Neural progenitor cell (in vitro differentiated cells): ENCODE measurements around the gene CLP1. TPM values are rescaled to one million over a fixed set of nuclear protein-coding genes. Genes with fewer than 3 reads are reported as not detected.
"Not testable (repeated sequence)": the region's sequence is repeated elsewhere in the genome, so short reads cannot be mapped to it uniquely, and the experiment has no call there.

Experiments used
- DNase-seq: peaks from one replicate; pipeline ENCODE4 v3.0.0-alpha.2; 2016; ENCODE audit warnings: low spot score
- H2AFZ ChIP-seq: fragments of 200-600 bp; sonication (generic); replicated peaks from 2 replicates; pipeline ENCODE4 v1.6.1; 2016; ENCODE audit warnings: antibody characterized with exemption
- H3F3A ChIP-seq: fragments of 200-600 bp; sonication (generic); 2 replicates; pipeline ENCODE4 v1.6.1; 2016; ENCODE audit warnings: antibody characterized with exemption, low read depth
- H3K27ac ChIP-seq: fragments of 200-600 bp; sonication (generic); 2 replicates; pipeline ENCODE4 v1.5.1; 2016; ENCODE audit warnings: mild to moderate bottlenecking
- H3K27me3 ChIP-seq: fragments of 200-600 bp; sonication (generic); 2 replicates; pipeline ENCODE4 v1.6.1; 2016; ENCODE audit warnings: mild to moderate bottlenecking, moderate library complexity
- H3K36me3 ChIP-seq: fragments of 200-600 bp; sonication (generic); 2 replicates; pipeline ENCODE4 v1.5.1; 2016
- H3K4me1 ChIP-seq: fragments of 200-600 bp; sonication (generic); 2 replicates; pipeline ENCODE4 v1.6.1; 2016; ENCODE audit warnings: mixed run types
- H3K4me2 ChIP-seq: fragments of 200-600 bp; sonication (generic); 2 replicates; pipeline ENCODE4 v1.6.1; 2016
- H3K4me3 ChIP-seq: fragments of 200-600 bp; sonication (generic); 2 replicates; pipeline ENCODE4 v1.5.1; 2016
- H3K79me2 ChIP-seq: fragments of 200-600 bp; sonication (generic); 2 replicates; pipeline ENCODE4 v1.6.1; 2016; ENCODE audit warnings: low read depth
- H3K9ac ChIP-seq: fragments of 200-600 bp; sonication (generic); 2 replicates; pipeline ENCODE4 v1.6.1; 2016
- H3K9me3 ChIP-seq: fragments of 200-600 bp; sonication (generic); 2 replicates; pipeline ENCODE4 v1.5.1; 2016; ENCODE audit warnings: low read depth
- H4K20me1 ChIP-seq: fragments of 200-600 bp; sonication (generic); 2 replicates; pipeline ENCODE4 v1.6.1; 2016; ENCODE audit warnings: low read depth
- H3K27ac Mint-ChIP-seq: 3 replicates; pipeline ENCODE4 v1.8.0; 2021; ENCODE audit warnings: mixed read lengths
- H3K27me3 Mint-ChIP-seq: 2 replicates; pipeline ENCODE4 v1.8.0; 2022; ENCODE audit warnings: low read depth, mild to moderate bottlenecking, inconsistent platforms, moderate library complexity, mixed read lengths; ENCODE audit not compliant: insufficient read depth
- H3K36me3 Mint-ChIP-seq: 3 replicates; pipeline ENCODE4 v1.8.0; 2021; ENCODE audit warnings: mixed read lengths
- H3K4me1 Mint-ChIP-seq: 3 replicates; pipeline ENCODE4 v1.8.0; 2021; ENCODE audit warnings: mixed read lengths
- H3K4me3 Mint-ChIP-seq: 3 replicates; pipeline ENCODE4 v1.8.0; 2021; ENCODE audit warnings: mild to moderate bottlenecking, moderate library complexity, mixed read lengths
- H3K9me3 Mint-ChIP-seq: 3 replicates; pipeline ENCODE4 v1.8.0; 2020; ENCODE audit warnings: mixed read lengths
- EZH2 ChIP-seq: fragments of 200-600 bp; sonication (generic); IDR thresholded peaks from 2 replicates; pipeline ENCODE4 v1.6.1; 2017; ENCODE audit warnings: antibody characterized with exemption, mild to moderate bottlenecking, moderate library complexity
- EZH2phosphoT487 ChIP-seq: fragments of 200-600 bp; sonication (generic); IDR thresholded peaks from 2 replicates; pipeline ENCODE4 v1.6.1; 2017; ENCODE audit warnings: antibody characterized with exemption
- total RNA-seq: library from RNA; depleted of rRNA; stranded (reverse); fragments of >200 nt; gene quantifications from 2 replicates; pipeline ENCODE4 v1.2.3, GENCODE V29; 2015; ENCODE audit warnings: low replicate concordance
- TF ChIP-seq, protein P1 (sequence below): fragments of 200-600 bp; sonication (generic); IDR thresholded peaks from 2 replicates; pipeline ENCODE4 v1.5.1; 2017; ENCODE audit warnings: antibody characterized with exemption, mild to moderate bottlenecking

CLP1 gene
- total RNA-seq, 1 donor from 2014 or later, result 18.0 TPM

DNA sequence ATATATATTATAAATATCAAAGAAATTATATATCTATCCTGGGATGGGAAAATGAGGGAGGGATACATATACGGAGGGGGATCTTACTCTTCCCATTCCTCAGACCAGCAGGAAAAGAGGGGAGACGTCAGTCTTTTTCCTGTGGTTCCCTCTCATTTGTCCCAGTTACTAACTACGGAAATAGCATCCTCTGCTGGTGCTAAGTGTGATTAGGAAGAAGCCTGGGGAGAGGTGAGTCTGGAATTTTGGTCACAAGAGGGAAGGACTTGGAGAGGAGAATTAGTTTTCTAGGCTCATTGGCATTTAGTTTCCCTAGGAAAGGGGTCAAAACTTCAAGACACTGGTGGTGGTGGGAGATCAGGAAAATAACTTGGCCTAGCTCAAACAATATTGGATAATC lies 42.9 kb downstream of the CLP1 start:
- Histone ChIP-seq H3K4me3 (no peak overlapping the region), H3F3A (peaks cover 28% of the 10 kb centered on the region), H3K27ac (no peak overlapping the region), H4K20me1 (no peaks in the 10 kb centered on the region), H3K27me3 (no peaks in the 10 kb centered on the region), H3K79me2 (no peaks in the 10 kb centered on the region), H3K4me1 (no peaks in the 10 kb centered on the region), H3K4me2 (no peak overlapping the region), H3K36me3 (no peaks in the 10 kb centered on the region), H3K9ac (no peak overlapping the region), H3K9me3 (no peaks in the 10 kb centered on the region), H2AFZ (no peak overlapping the region)
- Mint-ChIP-seq H3K27ac (no peak overlapping the region), H3K36me3 (peaks cover 26% of the 10 kb centered on the region), H3K9me3 (no peaks in the 10 kb centered on the region), H3K4me3 (no peak overlapping the region), H3K4me1 (no peaks in the 10 kb centered on the region), H3K27me3 (peaks cover 2% of the 10 kb centered on the region)
- TF ChIP-seq EZH2phosphoT487 (no peak), EZH2 (no peak)
- TF ChIP-seq, protein P1, sequence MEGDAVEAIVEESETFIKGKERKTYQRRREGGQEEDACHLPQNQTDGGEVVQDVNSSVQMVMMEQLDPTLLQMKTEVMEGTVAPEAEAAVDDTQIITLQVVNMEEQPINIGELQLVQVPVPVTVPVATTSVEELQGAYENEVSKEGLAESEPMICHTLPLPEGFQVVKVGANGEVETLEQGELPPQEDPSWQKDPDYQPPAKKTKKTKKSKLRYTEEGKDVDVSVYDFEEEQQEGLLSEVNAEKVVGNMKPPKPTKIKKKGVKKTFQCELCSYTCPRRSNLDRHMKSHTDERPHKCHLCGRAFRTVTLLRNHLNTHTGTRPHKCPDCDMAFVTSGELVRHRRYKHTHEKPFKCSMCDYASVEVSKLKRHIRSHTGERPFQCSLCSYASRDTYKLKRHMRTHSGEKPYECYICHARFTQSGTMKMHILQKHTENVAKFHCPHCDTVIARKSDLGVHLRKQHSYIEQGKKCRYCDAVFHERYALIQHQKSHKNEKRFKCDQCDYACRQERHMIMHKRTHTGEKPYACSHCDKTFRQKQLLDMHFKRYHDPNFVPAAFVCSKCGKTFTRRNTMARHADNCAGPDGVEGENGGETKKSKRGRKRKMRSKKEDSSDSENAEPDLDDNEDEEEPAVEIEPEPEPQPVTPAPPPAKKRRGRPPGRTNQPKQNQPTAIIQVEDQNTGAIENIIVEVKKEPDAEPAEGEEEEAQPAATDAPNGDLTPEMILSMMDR, result peak; percentile 22
- peak; percentile 16 for DNase-seq

DNA sequence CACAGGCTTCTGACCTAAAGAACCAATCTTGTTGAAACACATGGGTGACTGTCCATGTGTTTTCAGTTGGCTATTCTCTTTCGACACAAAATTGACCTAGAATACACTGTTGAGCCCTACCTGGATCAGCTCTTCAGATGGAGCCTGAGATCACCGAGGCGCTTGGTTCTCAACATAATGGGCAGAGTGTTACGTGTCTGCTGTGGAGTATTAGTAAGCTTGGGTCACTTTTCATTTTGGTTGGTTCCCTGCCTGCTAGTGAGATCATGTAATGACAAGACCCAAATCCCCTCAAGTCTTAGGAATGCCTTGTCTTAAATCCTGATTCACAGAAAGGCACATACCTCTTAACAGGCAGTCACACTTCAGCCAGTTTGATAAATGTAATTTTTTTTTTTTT lies 45.8 kb downstream of the CLP1 start:
- H3K4me3 ChIP-seq, result no peak overlapping the region
- TF ChIP-seq EZH2phosphoT487, result no peak
- no peaks in the 10 kb centered on the region for H4K20me1 ChIP-seq
- no peak overlapping the region for H2AFZ ChIP-seq
- H3K4me1 ChIP-seq, result no peaks in the 10 kb centered on the region
- no peaks in the 10 kb centered on the region for H3K27me3 ChIP-seq
- H3F3A ChIP-seq, result peaks cover 24% of the 10 kb centered on the region
- H3K4me3 Mint-ChIP-seq, result no peak overlapping the region
- no peak overlapping the region for H3K9ac ChIP-seq
- DNase-seq, result no peak
- peaks cover 21% of the 10 kb centered on the region for H3K79me2 ChIP-seq
- no peaks in the 10 kb centered on the region for H3K9me3 Mint-ChIP-seq
- no peaks in the 10 kb centered on the region for H3K4me1 Mint-ChIP-seq
- no peak overlapping the region for H3K4me2 ChIP-seq
- H3K27me3 Mint-ChIP-seq, result peaks cover 2% of the 10 kb centered on the region
- no peak overlapping the region for H3K27ac ChIP-seq
- no peaks in the 10 kb centered on the region for H3K9me3 ChIP-seq
- H3K36me3 Mint-ChIP-seq, result peaks cover 17% of the 10 kb centered on the region
- no peaks in the 10 kb centered on the region for H3K36me3 ChIP-seq
- no peak overlapping the region for H3K27ac Mint-ChIP-seq

DNA sequence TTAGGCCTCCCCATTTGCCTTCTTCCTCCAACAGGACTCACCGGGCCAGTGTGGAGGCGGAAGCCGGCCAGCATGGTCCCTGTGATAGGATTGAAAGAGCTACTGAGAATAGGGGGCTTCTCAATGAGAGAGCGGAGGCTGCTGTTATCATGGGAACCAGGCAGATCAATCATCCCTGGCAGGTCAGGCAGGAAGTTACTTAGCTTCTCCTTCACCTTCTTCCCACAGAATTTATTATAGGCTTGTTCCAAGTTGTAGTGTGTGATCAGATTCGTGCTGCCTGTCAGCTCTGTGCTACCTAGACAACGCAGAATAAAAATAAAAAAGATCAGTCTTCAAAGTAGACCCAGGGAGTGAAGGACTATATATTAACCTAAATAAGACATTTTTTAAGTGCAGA lies 47.4 kb downstream of the CLP1 start:
- peaks cover 10% of the 10 kb centered on the region for H3K36me3 Mint-ChIP-seq
- DNase-seq, result no peak
- Histone ChIP-seq H3K4me1 (no peaks in the 10 kb centered on the region), H3K4me3 (no peak overlapping the region), H3K27ac (no peak overlapping the region), H3K9ac (no peak overlapping the region), H3K4me2 (no peak overlapping the region), H3K36me3 (no peaks in the 10 kb centered on the region), H3F3A (peaks cover 18% of the 10 kb centered on the region), H4K20me1 (no peaks in the 10 kb centered on the region), H3K9me3 (no peaks in the 10 kb centered on the region), H3K79me2 (peaks cover 30% of the 10 kb centered on the region), H2AFZ (no peak overlapping the region), H3K27me3 (no peaks in the 10 kb centered on the region)
- TF ChIP-seq, protein P1, result no peak
- TF ChIP-seq EZH2phosphoT487 (no peak), EZH2 (no peak)
- H3K9me3 Mint-ChIP-seq, result no peaks in the 10 kb centered on the region
- H3K4me1 Mint-ChIP-seq, result no peaks in the 10 kb centered on the region
- H3K27me3 Mint-ChIP-seq, result peaks cover 2% of the 10 kb centered on the region
- H3K27ac Mint-ChIP-seq, result no peak overlapping the region
- no peak overlapping the region for H3K4me3 Mint-ChIP-seq

DNA sequence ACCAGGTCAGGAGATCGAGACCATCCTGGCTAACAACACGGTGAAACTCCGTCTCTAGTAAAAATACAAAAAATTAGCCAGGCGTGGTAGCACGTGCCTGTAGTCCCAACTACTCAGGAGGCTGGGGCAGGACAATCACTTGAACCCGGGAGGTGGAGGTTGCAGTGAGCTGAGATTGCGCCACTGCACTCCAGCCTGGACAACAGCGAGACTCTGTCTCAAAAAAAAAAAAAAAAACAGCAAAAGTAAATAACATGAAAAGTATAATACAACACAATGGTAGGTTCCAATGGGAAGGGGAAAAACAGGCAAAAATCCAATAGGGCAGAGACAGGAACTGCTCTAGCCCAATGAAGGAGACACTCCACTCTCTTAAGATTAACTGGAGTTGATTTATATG lies 47.9 kb downstream of the CLP1 start:
- Histone ChIP-seq H3K79me2 (peaks cover 35% of the 10 kb centered on the region), H3F3A (peaks cover 16% of the 10 kb centered on the region)
- H3K9ac ChIP-seq, H4K20me1 ChIP-seq, H3K27ac ChIP-seq, H3K4me1 Mint-ChIP-seq, H3K27ac Mint-ChIP-seq, H2AFZ ChIP-seq, H3K4me2 ChIP-seq, H3K4me3 ChIP-seq, H3K9me3 ChIP-seq, H3K4me3 Mint-ChIP-seq, H3K27me3 ChIP-seq, H3K4me1 ChIP-seq, DNase-seq, H3K27me3 Mint-ChIP-seq, H3K36me3 ChIP-seq, H3K9me3 Mint-ChIP-seq: not testable (repeated sequence)
- H3K36me3 Mint-ChIP-seq, result peaks cover 10% of the 10 kb centered on the region
